Activated naive CD8-positive, alpha-beta T cell treated with anti-CD3 and anti-CD28 coated beads, Interleukin-2, amount 50 U/mL, for 24 hours (primary cell): ENCODE measurements around the gene DCDC1.
"Not testable (repeated sequence)": the region's sequence is repeated elsewhere in the genome, so short reads cannot be mapped to it uniquely, and the experiment has no call there.

Experiments used
- ATAC-seq: fragments of 150-1000 bp; cut with Tn5 transposase; one replicate; pipeline ENCODE4 v1.10.0; 2021
- DNase-seq: peaks from one replicate; pipeline ENCODE4 v3.0.0; 2021
- H3K27ac Mint-ChIP-seq: one replicate; pipeline ENCODE4 v1.8.0; 2021; ENCODE audit warnings: mild to moderate bottlenecking, mixed read lengths
- H3K27me3 Mint-ChIP-seq: one replicate; pipeline ENCODE4 v1.8.0; 2021; ENCODE audit warnings: mixed read lengths
- H3K36me3 Mint-ChIP-seq: one replicate; pipeline ENCODE4 v1.8.0; 2021; ENCODE audit warnings: low read depth, mixed read lengths
- H3K4me1 Mint-ChIP-seq: one replicate; pipeline ENCODE4 v1.8.0; 2021; ENCODE audit warnings: mixed read lengths
- H3K4me3 Mint-ChIP-seq: one replicate; pipeline ENCODE4 v1.8.0; 2021; ENCODE audit warnings: mild to moderate bottlenecking, moderate library complexity, mixed read lengths
- H3K9me3 Mint-ChIP-seq: one replicate; pipeline ENCODE4 v1.8.0; 2021; ENCODE audit warnings: mixed read lengths

The DCDC1 gene

DNA sequence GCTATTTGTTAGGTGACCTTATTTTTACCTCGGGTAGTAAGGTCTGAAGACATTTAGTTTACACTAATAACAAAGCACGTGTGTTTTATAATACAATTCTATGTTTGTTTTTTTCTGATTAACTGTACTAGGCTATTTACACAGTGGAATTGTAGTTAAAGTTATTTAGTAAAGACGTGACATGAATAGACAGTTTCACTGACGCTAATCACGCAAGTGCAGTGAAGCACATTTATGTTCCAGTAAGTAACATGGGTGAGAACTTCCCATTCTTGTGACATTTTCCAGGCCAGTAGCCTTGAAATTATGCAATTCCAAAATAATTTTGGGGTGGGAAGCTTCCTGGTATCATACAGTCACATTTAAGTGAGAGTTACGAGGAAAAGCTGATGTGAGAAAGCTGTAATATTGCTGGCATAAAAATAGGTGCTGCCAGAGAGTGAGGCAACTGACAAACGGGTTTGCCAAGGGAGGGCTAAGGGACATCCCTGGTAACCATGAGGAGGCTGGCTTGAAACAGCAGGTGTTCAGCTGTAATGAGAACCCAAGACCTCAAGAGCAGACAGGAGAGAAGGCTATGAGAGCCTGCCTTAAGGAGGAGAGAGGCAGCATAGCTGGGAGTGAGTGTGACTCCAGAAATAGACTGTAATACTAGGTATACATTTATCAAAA, 378.8 kb downstream of the DCDC1 start:
- Mint-ChIP-seq H3K27ac (no peak overlapping the region), H3K4me3 (no peak overlapping the region), H3K27me3 (no peaks in the 10 kb centered on the region), H3K9me3 (no peaks in the 10 kb centered on the region), H3K4me1 (no peaks in the 10 kb centered on the region), H3K36me3 (no peaks in the 10 kb centered on the region)
- no peak for ATAC-seq
- DNase-seq: no peak

DNA sequence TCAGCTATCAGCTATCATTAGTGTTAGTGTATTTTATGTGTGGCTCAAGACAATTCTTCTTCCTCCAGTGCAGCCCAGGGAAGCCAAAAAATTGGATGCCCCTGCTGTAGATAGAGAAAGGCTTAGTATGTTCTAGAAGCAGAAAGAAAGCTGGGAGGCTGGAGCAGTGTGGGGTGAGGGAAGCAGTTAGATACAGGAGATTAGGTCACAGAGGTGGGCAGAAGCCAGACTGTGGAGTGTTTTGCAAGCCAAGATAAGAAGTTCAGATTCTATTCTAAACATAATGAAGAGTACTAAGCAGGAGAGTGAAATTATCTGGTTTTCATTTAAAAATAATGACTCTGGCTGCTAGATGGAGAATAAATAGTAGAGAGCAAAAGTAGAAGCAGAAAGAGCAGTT, 381.7 kb downstream of the DCDC1 start:
- no peaks in the 10 kb centered on the region for H3K27me3 Mint-ChIP-seq
- no peaks in the 10 kb centered on the region for H3K4me1 Mint-ChIP-seq
- ATAC-seq (no peak), DNase-seq (no peak)
- no peak overlapping the region for H3K4me3 Mint-ChIP-seq
- H3K27ac Mint-ChIP-seq: no peak overlapping the region
- H3K36me3 Mint-ChIP-seq: no peaks in the 10 kb centered on the region
- H3K9me3 Mint-ChIP-seq: no peaks in the 10 kb centered on the region

DNA sequence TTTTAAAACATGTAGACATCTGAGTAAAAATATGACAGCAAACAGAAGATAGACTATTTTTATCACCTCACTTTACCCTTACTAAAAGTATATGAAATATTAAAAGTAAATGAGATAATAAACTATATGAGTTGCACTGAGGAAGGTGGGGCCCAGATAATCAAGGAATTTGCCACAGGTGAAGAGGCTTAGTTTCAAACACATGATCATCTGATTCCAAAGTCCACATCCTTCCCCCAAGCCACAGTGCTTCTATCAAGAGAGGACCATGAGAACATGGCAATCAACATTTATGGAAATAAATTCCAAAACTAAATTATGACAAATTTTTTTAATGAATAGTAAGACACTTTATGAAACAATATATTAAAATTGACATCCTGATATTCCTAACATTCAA, 384.0 kb downstream of the DCDC1 start:
- ATAC-seq (no peak), DNase-seq (no peak)
- Mint-ChIP-seq H3K4me1 (no peaks in the 10 kb centered on the region), H3K9me3 (no peaks in the 10 kb centered on the region), H3K27me3 (no peaks in the 10 kb centered on the region), H3K36me3 (no peaks in the 10 kb centered on the region), H3K4me3 (no peak overlapping the region), H3K27ac (no peak overlapping the region)

DNA sequence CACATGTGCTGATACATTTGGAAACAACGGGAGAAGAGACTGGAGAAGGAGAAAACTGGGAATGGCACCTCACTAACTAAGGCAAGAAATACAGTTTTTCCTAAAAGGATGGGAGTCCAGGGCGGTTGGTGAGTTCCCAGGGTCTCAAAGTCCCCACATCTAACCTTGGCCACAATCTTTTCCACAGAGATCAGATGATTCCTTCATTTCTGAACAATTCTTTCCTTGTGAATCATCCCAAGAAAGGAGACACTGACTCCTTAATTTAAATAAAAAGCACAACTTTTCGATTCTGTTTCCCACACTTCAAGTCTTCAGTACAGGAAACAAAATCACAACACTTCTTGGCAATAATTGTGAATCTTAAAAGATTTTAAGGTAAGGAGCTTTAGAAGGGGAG, 384.7 kb downstream of the DCDC1 start:
- Mint-ChIP-seq H3K9me3 (no peaks in the 10 kb centered on the region), H3K27ac (no peak overlapping the region), H3K27me3 (no peaks in the 10 kb centered on the region), H3K4me3 (no peak overlapping the region), H3K36me3 (no peaks in the 10 kb centered on the region), H3K4me1 (no peaks in the 10 kb centered on the region)
- ATAC-seq: no peak
- DNase-seq: no peak

DNA sequence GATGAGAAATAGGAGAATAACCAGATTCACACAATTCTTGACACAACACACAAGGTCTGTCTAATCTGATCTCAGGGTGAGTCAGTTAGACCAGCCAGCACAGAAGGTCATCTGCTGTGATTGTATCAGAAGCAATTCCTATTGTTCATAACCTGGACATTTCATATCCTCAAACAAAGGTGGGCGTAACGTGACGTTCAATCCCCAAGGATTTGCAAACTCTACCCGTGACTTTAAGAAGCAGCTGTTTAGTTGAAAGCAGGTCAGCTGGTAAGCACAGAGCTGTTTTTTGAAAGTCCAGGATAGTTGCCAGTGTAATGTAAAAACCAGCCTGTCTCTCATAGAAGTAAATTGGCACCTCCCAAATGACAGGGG, 385.1 kb downstream of the DCDC1 start:
- H3K4me1 Mint-ChIP-seq: no peaks in the 10 kb centered on the region
- no peaks in the 10 kb centered on the region for H3K27me3 Mint-ChIP-seq
- DNase-seq (no peak), ATAC-seq (no peak)
- no peak overlapping the region for H3K4me3 Mint-ChIP-seq
- H3K27ac Mint-ChIP-seq: no peak overlapping the region
- no peaks in the 10 kb centered on the region for H3K9me3 Mint-ChIP-seq
- H3K36me3 Mint-ChIP-seq: no peaks in the 10 kb centered on the region

DNA sequence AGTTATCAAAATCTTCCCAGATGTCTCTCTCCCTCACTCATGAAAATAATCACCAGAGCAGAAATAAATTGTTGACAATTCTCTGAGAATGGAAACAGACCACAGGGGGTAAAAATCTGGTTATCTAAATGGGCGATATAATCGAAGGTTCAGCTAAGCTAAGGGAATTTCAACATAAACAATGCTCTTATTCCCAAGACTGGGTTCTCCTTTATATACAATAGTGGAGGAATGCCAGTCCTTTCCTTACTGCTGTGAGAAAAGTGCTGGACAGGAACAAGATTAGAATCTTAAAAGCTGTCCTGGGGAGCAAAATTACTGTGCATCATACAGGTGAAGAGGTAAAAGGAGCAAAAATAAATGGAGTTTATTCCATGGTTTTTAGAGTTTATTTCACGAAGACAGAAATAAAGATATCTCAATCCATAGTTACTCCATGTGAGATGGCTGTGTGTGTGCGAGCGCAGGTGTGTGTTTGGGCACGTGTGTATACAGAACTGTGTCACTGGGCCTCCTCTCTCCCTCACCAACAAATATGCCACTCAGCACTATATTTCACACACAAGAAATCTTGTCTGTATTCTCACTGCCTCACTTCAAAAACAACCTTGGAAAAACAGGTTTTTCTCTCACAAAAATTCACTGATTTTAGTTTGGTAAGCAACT, 385.6 kb downstream of the DCDC1 start:
- no peaks in the 10 kb centered on the region for H3K4me1 Mint-ChIP-seq
- H3K27me3 Mint-ChIP-seq: no peaks in the 10 kb centered on the region
- H3K9me3 Mint-ChIP-seq: no peaks in the 10 kb centered on the region
- no peaks in the 10 kb centered on the region for H3K36me3 Mint-ChIP-seq
- H3K4me3 Mint-ChIP-seq: no peak overlapping the region
- ATAC-seq (no peak), DNase-seq (no peak)
- no peak overlapping the region for H3K27ac Mint-ChIP-seq

DNA sequence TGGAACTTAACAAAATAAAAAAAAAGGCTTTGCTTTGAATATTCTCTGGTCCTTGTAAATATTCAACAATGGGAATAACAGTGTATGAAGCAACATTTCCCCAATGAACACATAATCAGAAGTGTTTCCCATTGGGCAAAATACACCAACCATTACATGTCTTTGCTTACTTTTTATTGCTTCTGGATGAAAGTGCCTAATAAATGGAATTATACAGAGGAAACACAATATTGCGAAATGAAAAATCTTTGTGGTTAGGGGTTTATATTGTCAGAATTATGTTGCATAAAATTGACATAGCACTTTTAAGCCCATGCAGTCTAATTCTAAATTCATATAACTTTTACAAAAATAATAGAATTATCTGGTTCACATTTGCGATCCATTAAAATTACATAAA, 386.4 kb downstream of the DCDC1 start:
- Mint-ChIP-seq H3K27ac (no peak overlapping the region), H3K9me3 (no peaks in the 10 kb centered on the region), H3K4me1 (no peaks in the 10 kb centered on the region), H3K27me3 (no peaks in the 10 kb centered on the region), H3K36me3 (no peaks in the 10 kb centered on the region), H3K4me3 (no peak overlapping the region)
- DNase-seq (no peak), ATAC-seq (no peak)

DNA sequence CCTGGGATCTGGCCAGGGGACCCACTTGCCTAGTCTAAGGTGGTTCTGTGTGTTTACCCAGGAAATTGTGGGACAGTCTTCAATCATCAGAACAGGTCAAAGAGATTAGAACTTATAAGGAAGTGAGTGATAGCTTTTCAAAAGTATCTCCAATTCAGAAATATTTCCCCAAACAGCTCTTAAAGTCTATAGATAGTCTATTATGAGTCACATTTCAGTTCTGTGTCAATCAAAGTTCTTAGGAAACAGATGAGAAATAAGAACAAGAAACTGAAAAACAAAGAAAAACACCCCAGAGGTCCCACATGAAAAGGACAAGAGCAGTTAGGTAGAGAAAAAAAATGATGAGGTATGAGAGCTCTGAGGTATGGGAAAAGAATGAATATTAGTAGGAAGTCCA, 402.0 kb downstream of the DCDC1 start:
- H3K4me1 Mint-ChIP-seq: no peaks in the 10 kb centered on the region
- DNase-seq: no peak

DNA sequence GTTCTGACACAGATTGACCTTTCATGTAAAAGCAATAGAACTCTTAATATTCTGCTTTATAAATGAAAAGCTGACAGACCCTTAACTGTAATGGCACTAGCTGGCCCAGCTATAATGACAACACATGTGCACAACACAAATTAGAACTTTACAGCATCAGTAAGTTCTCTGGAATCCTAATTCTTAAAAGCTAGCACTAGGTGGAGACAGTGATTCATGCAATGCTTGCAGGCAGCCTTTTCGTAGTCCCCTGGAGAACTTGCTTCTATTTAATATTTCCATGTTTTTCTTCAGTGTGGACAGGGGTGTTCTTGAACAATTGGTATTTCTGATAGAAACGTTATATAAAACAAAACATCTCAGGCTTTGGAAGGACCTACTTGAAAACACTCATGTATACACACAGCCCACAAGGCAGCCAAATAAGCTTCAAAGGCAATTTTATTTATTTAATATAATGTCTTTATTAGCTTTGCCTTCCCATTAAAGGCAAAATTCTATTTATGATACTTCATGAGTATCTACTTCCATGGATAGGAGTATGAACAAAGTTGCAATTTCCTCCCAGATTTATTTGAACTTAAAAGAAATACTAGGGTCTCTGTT, 409.0 kb downstream of the DCDC1 start:
- Mint-ChIP-seq H3K27ac (no peak overlapping the region), H3K4me1 (no peaks in the 10 kb centered on the region), H3K4me3 (no peak overlapping the region), H3K36me3 (no peaks in the 10 kb centered on the region), H3K9me3 (no peaks in the 10 kb centered on the region), H3K27me3 (no peaks in the 10 kb centered on the region)
- DNase-seq (no peak), ATAC-seq (no peak)

More for the DNA sequence above, 402.0 kb downstream of the DCDC1 start:
- no peak for ATAC-seq
- H3K36me3 Mint-ChIP-seq: no peaks in the 10 kb centered on the region
- H3K27me3 Mint-ChIP-seq: no peaks in the 10 kb centered on the region
- no peak overlapping the region for H3K4me3 Mint-ChIP-seq
- no peak overlapping the region for H3K27ac Mint-ChIP-seq
- peaks cover 26% of the 10 kb centered on the region for H3K9me3 Mint-ChIP-seq

DNA sequence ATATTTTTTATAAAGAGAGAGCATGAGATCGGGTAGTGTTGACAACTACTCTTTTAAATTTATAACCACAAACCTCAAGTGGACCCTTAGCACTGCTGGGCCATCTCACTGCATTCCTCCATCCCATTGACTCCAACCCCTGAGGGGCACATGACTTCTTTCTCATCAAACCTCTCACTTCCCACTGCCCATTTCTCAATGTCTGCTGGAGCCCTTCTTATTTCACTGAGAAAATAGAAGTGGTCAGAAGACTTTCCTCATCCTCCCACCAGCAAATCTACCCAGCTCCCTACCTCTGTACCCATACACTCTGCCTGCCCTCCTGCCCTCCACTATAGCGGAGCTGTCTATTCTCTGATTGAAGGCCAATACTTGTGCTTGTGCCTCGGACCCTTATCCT, 412.8 kb downstream of the DCDC1 start:
- no peaks in the 10 kb centered on the region for H3K9me3 Mint-ChIP-seq
- no peak overlapping the region for H3K27ac Mint-ChIP-seq
- no peak for ATAC-seq

DNA sequence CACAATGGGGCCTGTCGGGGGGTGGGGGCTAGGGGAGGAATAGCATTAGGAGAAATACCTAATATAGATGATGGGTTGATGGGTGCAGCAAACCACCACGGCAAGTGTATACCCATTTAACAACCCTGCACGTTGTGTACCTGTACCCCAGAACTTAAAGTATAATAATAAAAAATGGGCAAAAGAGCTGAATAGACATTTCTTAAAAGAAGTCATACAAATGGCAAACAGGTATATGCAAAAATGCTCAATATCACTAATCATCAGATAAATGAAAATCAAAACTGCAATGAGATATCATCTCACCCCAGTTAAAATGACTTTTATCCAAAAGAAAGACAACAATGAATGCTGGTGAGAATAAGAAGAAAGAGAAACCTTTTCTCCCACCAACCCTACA, 419.7 kb downstream of the DCDC1 start:
- Mint-ChIP-seq H3K36me3 (no peaks in the 10 kb centered on the region), H3K27ac (no peak overlapping the region), H3K9me3 (peaks cover 17% of the 10 kb centered on the region), H3K4me3 (no peak overlapping the region), H3K27me3 (no peaks in the 10 kb centered on the region), H3K4me1 (no peaks in the 10 kb centered on the region)
- ATAC-seq (no peak), DNase-seq (no peak)

More for the DNA sequence above, 412.8 kb downstream of the DCDC1 start:
- Mint-ChIP-seq H3K36me3 (no peaks in the 10 kb centered on the region), H3K27me3 (no peaks in the 10 kb centered on the region), H3K4me3 (no peak overlapping the region), H3K4me1 (no peaks in the 10 kb centered on the region)
- DNase-seq: no peak

DNA sequence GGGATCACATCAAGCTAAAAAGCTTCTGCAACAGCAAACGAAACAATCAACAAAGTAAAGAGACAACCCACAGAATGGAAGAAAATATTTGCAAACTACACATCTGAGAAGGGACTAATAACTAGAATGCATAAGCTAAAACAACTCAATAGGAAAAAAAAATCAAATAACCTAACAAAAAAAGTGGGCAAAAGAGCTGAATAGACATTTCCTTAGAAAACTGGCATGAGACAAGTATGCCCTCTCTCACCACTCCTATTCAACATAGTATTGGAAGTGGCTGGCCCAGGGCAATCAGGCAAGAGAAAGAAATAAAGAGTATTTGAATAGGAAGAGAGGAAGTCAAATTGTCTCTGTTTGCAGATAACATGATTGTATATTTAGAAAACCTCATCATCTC, 421.8 kb downstream of the DCDC1 start:
- not testable (repeated sequence) for DNase-seq, ATAC-seq, H3K4me1 Mint-ChIP-seq, H3K27me3 Mint-ChIP-seq, H3K4me3 Mint-ChIP-seq, H3K27ac Mint-ChIP-seq, H3K36me3 Mint-ChIP-seq
- H3K9me3 Mint-ChIP-seq: peaks cover 17% of the 10 kb centered on the region

DNA sequence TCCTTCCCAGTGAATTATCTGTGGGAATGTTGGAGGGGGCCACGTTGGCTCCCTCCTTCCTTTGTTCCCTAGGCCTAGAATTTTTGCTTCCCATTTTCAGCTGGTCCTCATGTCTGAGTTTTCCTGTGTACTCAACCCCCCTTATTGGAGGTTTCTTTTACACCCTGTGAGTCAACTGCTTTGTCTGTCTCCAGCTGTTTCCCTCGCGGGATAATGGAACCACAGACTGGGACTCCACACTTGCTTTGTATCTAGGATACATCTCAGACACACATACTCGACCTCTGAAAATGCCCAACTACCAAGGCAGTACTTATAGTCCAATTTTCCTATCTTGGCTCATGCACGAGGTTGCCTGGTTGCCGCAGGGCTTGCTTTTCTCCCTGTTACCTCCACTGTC, 430.7 kb downstream of the DCDC1 start:
- Mint-ChIP-seq H3K27me3 (peaks cover 3% of the 10 kb centered on the region), H3K27ac (no peak overlapping the region), H3K4me3 (no peak overlapping the region), H3K9me3 (peaks cover 12% of the 10 kb centered on the region), H3K4me1 (no peaks in the 10 kb centered on the region), H3K36me3 (no peaks in the 10 kb centered on the region)
- DNase-seq (no peak), ATAC-seq (no peak)

DNA sequence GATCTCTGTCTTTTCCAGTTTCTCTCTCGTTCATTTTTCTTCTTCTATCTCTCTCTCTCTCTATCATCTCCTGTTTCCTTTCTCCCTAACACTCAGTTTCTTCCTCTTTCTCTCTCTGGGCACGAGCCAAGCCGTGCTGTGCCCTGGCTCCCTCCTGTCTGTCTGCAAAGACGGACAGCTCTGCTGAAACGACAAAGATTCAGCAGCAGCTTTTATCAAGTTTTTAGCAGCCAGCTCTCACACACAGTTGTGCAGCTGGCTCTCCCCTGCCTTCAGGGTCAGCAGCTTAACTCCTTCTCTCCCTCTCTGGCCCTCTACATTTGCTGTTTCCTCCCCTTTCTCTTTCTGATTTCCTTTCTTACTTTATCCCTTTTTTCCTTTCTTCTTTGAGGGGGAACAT, 431.4 kb downstream of the DCDC1 start:
- H3K27me3 Mint-ChIP-seq: peaks cover under 1% of the 10 kb centered on the region
- ATAC-seq (no peak), DNase-seq (no peak)
- H3K36me3 Mint-ChIP-seq: no peaks in the 10 kb centered on the region
- H3K4me1 Mint-ChIP-seq: no peaks in the 10 kb centered on the region
- no peak overlapping the region for H3K4me3 Mint-ChIP-seq
- peaks cover 12% of the 10 kb centered on the region for H3K9me3 Mint-ChIP-seq
- no peak overlapping the region for H3K27ac Mint-ChIP-seq

DNA sequence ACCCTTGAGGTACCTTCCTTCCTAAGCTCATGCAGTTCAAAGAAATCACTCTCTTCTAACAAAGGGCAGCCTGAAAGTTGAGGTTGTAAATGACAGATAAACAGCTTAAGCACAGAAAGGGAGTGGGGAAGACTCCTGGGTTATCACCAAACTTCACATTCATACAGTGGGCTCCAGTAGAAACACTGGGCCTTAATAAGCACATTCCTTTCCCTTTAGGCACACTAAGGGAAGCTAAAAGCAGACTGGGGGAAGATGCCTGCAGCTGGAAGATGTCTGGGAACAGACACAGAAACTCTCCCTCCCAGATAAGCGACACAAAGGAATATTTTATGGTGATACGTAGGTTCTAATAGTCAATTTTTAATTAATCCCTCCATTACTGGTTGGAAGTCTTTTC, 433.0 kb downstream of the DCDC1 start:
- no peak overlapping the region for H3K27ac Mint-ChIP-seq
- H3K4me3 Mint-ChIP-seq: no peak overlapping the region
- H3K36me3 Mint-ChIP-seq: no peaks in the 10 kb centered on the region
- H3K9me3 Mint-ChIP-seq: peaks cover 12% of the 10 kb centered on the region
- DNase-seq (no peak), ATAC-seq (no peak)
- no peaks in the 10 kb centered on the region for H3K4me1 Mint-ChIP-seq
- no peaks in the 10 kb centered on the region for H3K27me3 Mint-ChIP-seq
